ENCODE data around the gene ZBP1.

DNA sequence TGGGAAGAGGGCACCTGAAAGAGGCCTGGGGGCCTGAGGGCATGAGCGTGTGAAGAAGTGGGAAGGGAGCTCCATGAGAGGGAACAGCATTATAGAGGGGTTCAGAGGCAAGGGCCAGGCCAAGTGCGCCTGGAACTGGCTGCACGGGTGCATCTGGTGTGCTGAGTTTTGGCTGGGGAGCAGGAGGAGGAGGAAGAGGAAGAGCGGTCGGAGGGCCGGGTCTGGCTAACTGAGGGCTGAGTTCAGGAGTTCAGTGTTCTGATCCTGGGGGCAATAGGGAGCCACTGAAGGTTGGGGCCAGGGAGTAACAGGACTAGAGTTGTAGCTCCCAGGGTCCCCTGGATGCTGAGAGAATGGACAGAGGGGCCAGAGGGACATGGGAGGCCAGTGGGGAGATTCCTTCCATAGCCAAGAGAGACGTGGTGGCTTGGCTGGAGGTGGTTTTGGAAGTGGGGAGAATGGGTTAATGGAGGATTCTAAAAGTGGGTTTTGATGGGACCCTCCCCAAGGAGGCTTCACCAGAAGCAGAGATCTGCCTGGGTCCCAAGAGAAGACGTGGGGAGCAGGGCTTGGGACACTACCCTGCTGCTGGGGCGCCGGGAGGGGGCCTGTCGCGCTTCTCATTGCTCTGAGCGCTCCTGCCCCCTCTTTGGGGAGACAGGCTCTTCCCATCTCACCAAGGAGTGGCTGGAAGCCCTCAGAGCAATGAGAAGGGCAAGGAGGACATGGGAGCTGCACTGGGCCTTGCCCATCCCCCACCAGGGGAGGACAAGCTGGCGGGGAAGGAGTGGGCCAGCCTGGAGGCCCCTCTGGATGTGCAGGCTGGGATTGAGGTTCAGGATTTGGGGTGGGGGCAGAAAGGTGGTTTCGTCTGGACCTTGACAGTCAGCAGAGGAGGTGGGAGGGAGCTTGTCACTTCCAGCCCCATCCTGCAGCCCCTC, 28.7 kb downstream of the ZBP1 start:
- TF ChIP-seq CTCF (conservative IDR thresholded peaks at IDR 0.05) (no peak), EZH2 (IDR thresholded peaks at IDR 0.05; ENCODE audit: low read depth) (no peak)

Data from PC-9 (cell line).